ENCODE measurements around the gene CLASP1. TPM values are rescaled to one million over a fixed set of nuclear protein-coding genes. Genes with fewer than 3 reads are reported as not detected.

CLASP1 gene
- total RNA-seq, 2 donors from 2014 or later, result 87.0 to 88.3 TPM

DNA sequence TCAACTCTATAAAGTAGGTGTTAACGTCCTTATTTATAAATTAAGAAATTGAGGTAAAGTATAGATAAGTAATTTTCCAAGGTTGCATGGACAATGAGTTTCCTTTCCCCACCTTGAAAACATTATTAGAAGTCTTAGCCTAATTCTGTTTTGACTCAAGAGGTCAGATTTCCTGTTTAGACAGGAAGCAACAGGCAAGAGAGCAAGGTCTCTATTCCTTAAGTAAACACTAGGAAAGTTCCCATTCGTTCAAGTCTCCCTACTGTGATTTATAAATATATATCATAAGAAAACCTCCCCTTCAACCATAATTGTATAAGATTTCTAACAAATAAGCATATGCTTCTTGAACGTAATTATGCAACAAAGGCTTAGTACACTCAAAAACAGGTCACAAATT lies 40.3 kb downstream of the CLASP1 start:
- H3K4me3 ChIP-seq (ENCODE audit: low read length), result no peak overlapping the region
- Mint-ChIP-seq H3K4me3 (no peak overlapping the region), H3K36me3 (ENCODE audit: low read depth) (peaks cover 32% of the 10 kb centered on the region), H3K27ac (no peak overlapping the region), H3K4me1 (peaks cover 5% of the 10 kb centered on the region), H3K9me3 (no peaks in the 10 kb centered on the region), H3K27me3 (ENCODE audit: insufficient read depth) (no peaks in the 10 kb centered on the region)
- H3K27me3 ChIP-seq (ENCODE audit: control insufficient read depth, insufficient read depth, low read length, poor library complexity, severe bottlenecking), result no peaks in the 10 kb centered on the region
- no peak overlapping the region for H3K27ac ChIP-seq (ENCODE audit: low read depth, low read length)
- H3K4me1 ChIP-seq (ENCODE audit: control insufficient read depth, insufficient read depth, low read length), result peaks cover 4% of the 10 kb centered on the region
- no peak for DNase-seq
- H3K9ac ChIP-seq (ENCODE audit: extremely low read depth, low read length, poor library complexity, severe bottlenecking), result no peak overlapping the region
- peaks cover 18% of the 10 kb centered on the region for H3K36me3 ChIP-seq (ENCODE audit: control insufficient read depth, insufficient read depth, low read length)
- WGBS, 2 experiments (ENCODE audit: insufficient coverage in 1 of 2, insufficient read length in 1 of 2), result 81 to 83% methylated on average over 1 to 2 of the region's 3 CpGs
- TF ChIP-seq, protein P1, sequence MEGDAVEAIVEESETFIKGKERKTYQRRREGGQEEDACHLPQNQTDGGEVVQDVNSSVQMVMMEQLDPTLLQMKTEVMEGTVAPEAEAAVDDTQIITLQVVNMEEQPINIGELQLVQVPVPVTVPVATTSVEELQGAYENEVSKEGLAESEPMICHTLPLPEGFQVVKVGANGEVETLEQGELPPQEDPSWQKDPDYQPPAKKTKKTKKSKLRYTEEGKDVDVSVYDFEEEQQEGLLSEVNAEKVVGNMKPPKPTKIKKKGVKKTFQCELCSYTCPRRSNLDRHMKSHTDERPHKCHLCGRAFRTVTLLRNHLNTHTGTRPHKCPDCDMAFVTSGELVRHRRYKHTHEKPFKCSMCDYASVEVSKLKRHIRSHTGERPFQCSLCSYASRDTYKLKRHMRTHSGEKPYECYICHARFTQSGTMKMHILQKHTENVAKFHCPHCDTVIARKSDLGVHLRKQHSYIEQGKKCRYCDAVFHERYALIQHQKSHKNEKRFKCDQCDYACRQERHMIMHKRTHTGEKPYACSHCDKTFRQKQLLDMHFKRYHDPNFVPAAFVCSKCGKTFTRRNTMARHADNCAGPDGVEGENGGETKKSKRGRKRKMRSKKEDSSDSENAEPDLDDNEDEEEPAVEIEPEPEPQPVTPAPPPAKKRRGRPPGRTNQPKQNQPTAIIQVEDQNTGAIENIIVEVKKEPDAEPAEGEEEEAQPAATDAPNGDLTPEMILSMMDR (conservative IDR thresholded peaks at IDR 0.05), result no peak
- no peaks in the 10 kb centered on the region for H3K9me3 ChIP-seq (ENCODE audit: control insufficient read depth, low read length)

DNA sequence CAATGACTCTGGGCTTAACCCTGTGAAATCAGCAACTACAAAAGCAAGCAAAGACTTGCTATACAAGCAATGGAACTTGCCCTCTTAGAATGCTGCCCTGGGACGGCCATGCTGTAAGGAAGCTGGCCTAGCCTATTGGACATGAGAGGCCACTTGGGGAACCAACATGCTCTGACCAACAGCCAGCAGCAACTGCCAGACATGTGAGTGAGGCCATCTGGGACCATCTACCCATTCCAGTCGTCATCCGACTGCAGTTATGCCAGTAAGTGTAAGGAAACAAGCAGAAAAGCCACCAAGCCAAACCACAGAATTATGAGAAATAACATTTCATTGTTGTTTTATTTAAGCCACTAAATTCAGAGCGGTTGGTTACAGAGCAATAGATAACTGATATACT lies 40.9 kb downstream of the CLASP1 start:
- Histone ChIP-seq H3K9me3 (ENCODE audit: control insufficient read depth, low read length) (no peaks in the 10 kb centered on the region), H3K9ac (ENCODE audit: extremely low read depth, low read length, poor library complexity, severe bottlenecking) (no peak overlapping the region), H3K27me3 (ENCODE audit: control insufficient read depth, insufficient read depth, low read length, poor library complexity, severe bottlenecking) (no peaks in the 10 kb centered on the region), H3K36me3 (ENCODE audit: control insufficient read depth, insufficient read depth, low read length) (peaks cover 22% of the 10 kb centered on the region), H3K27ac (ENCODE audit: low read depth, low read length) (no peak overlapping the region), H3K4me1 (ENCODE audit: control insufficient read depth, insufficient read depth, low read length) (no peaks in the 10 kb centered on the region), H3K4me3 (ENCODE audit: low read length) (no peak overlapping the region)
- H3K4me1 Mint-ChIP-seq, result no peaks in the 10 kb centered on the region
- H3K4me3 Mint-ChIP-seq, result no peak overlapping the region
- TF ChIP-seq, protein P1 (conservative IDR thresholded peaks at IDR 0.05), result no peak
- peaks cover 32% of the 10 kb centered on the region for H3K36me3 Mint-ChIP-seq (ENCODE audit: low read depth)
- no peaks in the 10 kb centered on the region for H3K27me3 Mint-ChIP-seq (ENCODE audit: insufficient read depth)
- no peaks in the 10 kb centered on the region for H3K9me3 Mint-ChIP-seq
- 98 to 100% methylated on average over 3 to 4 of the region's 4 CpGs for WGBS, 2 experiments (ENCODE audit: insufficient coverage in 1 of 2, insufficient read length in 1 of 2)
- H3K27ac Mint-ChIP-seq, result no peak overlapping the region
- DNase-seq, result no peak

DNA sequence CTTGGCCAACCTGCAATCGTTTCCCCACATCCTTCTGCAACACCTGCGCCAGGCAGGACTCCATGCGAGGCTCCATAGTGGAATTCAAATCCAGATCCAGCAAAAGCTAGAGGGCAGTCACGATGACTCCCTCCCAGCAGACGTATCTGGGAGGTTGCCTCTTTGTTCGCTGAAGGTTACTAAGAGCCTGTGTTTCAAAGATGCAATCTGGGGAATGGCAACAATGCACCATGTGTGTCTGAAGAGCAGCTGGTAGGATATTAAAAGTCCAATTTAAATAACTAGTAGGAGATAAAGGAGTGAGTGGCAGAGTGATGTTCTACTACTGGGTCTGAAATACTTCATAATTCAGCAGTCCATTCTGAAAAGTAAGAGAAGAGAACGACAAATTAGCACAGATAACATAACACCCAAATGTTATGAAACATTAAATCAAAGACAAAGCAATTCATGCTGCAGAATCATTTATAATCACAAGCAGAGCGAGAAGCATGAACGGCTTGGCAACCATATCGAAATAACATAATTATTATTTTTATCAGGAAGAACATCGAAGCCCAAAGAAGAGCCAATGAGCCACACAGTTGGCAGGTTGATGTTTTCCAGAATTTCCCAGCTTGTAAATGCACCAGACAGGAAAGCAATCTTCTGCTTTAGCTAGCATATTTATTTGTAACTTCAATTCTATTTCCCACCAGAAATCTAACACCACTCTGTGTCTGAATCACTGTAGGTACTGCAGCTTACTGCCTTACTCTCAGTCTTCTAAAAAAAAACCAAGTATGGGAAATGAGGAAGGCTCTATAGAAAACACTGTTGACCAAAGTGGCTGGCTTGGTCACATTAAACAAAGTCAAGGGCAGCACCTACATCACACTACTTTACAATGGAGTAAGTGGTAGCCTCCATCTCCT lies 43.2 kb downstream of the CLASP1 start:
- no peaks in the 10 kb centered on the region for H3K27me3 ChIP-seq (ENCODE audit: control insufficient read depth, insufficient read depth, low read length, poor library complexity, severe bottlenecking)
- no peak overlapping the region for H3K27ac Mint-ChIP-seq
- H3K4me3 Mint-ChIP-seq, result no peak overlapping the region
- H3K36me3 Mint-ChIP-seq (ENCODE audit: low read depth), result peaks cover 43% of the 10 kb centered on the region
- no peak overlapping the region for H3K4me3 ChIP-seq (ENCODE audit: low read length)
- H3K9ac ChIP-seq (ENCODE audit: extremely low read depth, low read length, poor library complexity, severe bottlenecking), result no peak overlapping the region
- no peaks in the 10 kb centered on the region for H3K9me3 Mint-ChIP-seq
- no peaks in the 10 kb centered on the region for H3K9me3 ChIP-seq (ENCODE audit: control insufficient read depth, low read length)
- no peak for DNase-seq
- no peaks in the 10 kb centered on the region for H3K4me1 Mint-ChIP-seq
- H3K4me1 ChIP-seq (ENCODE audit: control insufficient read depth, insufficient read depth, low read length), result no peaks in the 10 kb centered on the region
- TF ChIP-seq, protein P1 (conservative IDR thresholded peaks at IDR 0.05), result no peak
- no peak overlapping the region for H3K27ac ChIP-seq (ENCODE audit: low read depth, low read length)
- 92% methylated on average over 8 to 11 of the region's 11 CpGs for WGBS, 2 experiments (ENCODE audit: insufficient coverage in 1 of 2, insufficient read length in 1 of 2)
- no peaks in the 10 kb centered on the region for H3K27me3 Mint-ChIP-seq (ENCODE audit: insufficient read depth)
- peaks cover 22% of the 10 kb centered on the region for H3K36me3 ChIP-seq (ENCODE audit: control insufficient read depth, insufficient read depth, low read length)
